GM23338 (cell line): ENCODE results near the gene PGC.

Experiments used
- CREB1 ChIP-seq: fragments of 250-450 bp; sonication (Bioruptor Pico); IDR thresholded peaks from 2 replicates; pipeline ENCODE4 v1.5.0; 2020; ENCODE audit warnings: low read depth, mild to moderate bottlenecking, moderate library complexity
- EZH2 ChIP-seq: fragments of 200-600 bp; sonication (generic); IDR thresholded peaks from one replicate; pipeline ENCODE4 v1.8.0; 2017; ENCODE audit warnings: antibody characterized with exemption, mild to moderate bottlenecking, low read depth; ENCODE audit not compliant: unreplicated experiment
- EZH2phosphoT487 ChIP-seq: fragments of 200-600 bp; sonication (generic); IDR thresholded peaks from one replicate; pipeline ENCODE4 v1.8.1; 2018; ENCODE audit warnings: antibody characterized with exemption; ENCODE audit not compliant: unreplicated experiment
- JUNB ChIP-seq: IDR thresholded peaks from one replicate; pipeline ENCODE4 v1.6.1; 2016; ENCODE audit warnings: antibody characterized with exemption; ENCODE audit not compliant: unreplicated experiment
- NANOG ChIP-seq: IDR thresholded peaks from 2 replicates; pipeline ENCODE4 v1.6.1; 2016; ENCODE audit warnings: antibody characterized with exemption, borderline replicate concordance
- POLR2AphosphoS5 ChIP-seq: IDR thresholded peaks from 2 replicates; pipeline ENCODE4 v1.6.1; 2016; ENCODE audit warnings: antibody characterized with exemption, low read depth
- STAT1 ChIP-seq: IDR thresholded peaks from one replicate; pipeline ENCODE4 v1.6.1; 2016; ENCODE audit warnings: antibody characterized with exemption; ENCODE audit not compliant: unreplicated experiment
- ZNF331 ChIP-seq: fragments of 250-450 bp; sonication (Bioruptor Pico); IDR thresholded peaks from 2 replicates; pipeline ENCODE4 v1.5.0; 2020; ENCODE audit warnings: low read depth, mild to moderate bottlenecking, moderate library complexity
- TF ChIP-seq, protein P1 (sequence below), 2 experiments: fragments of 200-600 bp in 1 of 2; sonication (generic) in 1 of 2; conservative IDR thresholded peaks; 2 replicates each; pipeline versions ENCODE4 v1.5.1 to v1.6.1; 2016 to 2017; ENCODE audit warnings: antibody characterized with exemption in 2 of 2, low read depth in 2 of 2, mild to moderate bottlenecking in 2 of 2, moderate library complexity in 1 of 2
- TF ChIP-seq, protein P2 (sequence below): IDR thresholded peaks from 2 replicates; pipeline ENCODE4 v1.6.1; 2016; ENCODE audit warnings: antibody characterized with exemption
- TF ChIP-seq, protein P3 (sequence below): IDR thresholded peaks from one replicate; pipeline ENCODE4 v1.6.1; 2018; ENCODE audit warnings: antibody characterized with exemption; ENCODE audit not compliant: unreplicated experiment
- TF ChIP-seq, protein P4 (sequence below): fragments of 250-450 bp; sonication (Bioruptor Pico); IDR thresholded peaks from 2 replicates; pipeline ENCODE4 v1.5.0; 2020; ENCODE audit warnings: mild to moderate bottlenecking, moderate library complexity

DNA sequence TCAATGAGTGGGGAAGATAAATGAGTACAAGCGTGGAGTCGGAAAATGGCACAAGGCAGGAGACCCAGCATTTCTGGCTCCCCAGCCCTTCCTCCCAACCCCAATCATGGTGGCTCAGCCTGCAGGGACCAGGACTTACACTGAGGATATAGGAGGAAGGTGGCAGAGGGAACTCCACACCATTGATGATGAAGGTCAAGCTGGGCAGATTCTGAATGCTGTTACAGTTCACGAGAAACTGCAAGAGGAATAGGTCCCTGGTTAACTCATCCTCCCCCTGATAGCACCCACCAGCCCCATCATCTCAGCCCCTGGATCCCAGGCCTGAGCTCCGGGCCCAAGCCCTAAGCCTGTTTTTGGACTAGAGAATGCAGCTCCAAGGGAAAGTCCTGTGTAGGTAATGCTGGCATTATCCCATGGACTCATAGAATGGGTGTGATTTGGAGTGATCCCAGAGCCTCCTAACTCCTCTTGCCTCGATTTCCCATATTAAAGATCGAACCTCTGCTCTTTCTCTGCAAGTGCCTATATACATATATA is 9.5 kb downstream of the PGC start:
- TF ChIP-seq, protein P1, sequence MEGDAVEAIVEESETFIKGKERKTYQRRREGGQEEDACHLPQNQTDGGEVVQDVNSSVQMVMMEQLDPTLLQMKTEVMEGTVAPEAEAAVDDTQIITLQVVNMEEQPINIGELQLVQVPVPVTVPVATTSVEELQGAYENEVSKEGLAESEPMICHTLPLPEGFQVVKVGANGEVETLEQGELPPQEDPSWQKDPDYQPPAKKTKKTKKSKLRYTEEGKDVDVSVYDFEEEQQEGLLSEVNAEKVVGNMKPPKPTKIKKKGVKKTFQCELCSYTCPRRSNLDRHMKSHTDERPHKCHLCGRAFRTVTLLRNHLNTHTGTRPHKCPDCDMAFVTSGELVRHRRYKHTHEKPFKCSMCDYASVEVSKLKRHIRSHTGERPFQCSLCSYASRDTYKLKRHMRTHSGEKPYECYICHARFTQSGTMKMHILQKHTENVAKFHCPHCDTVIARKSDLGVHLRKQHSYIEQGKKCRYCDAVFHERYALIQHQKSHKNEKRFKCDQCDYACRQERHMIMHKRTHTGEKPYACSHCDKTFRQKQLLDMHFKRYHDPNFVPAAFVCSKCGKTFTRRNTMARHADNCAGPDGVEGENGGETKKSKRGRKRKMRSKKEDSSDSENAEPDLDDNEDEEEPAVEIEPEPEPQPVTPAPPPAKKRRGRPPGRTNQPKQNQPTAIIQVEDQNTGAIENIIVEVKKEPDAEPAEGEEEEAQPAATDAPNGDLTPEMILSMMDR (conservative IDR thresholded peaks at IDR 0.05; ENCODE audit: low read depth in 2 of 2): no peak
- TF ChIP-seq POLR2AphosphoS5 (no peak), EZH2 (no peak), EZH2phosphoT487 (no peak), JUNB (no peak), CREB1 (no peak), ZNF331 (CRISPR knock-in tag) (no peak), STAT1 (no peak), NANOG (no peak)
- TF ChIP-seq, protein P2, sequence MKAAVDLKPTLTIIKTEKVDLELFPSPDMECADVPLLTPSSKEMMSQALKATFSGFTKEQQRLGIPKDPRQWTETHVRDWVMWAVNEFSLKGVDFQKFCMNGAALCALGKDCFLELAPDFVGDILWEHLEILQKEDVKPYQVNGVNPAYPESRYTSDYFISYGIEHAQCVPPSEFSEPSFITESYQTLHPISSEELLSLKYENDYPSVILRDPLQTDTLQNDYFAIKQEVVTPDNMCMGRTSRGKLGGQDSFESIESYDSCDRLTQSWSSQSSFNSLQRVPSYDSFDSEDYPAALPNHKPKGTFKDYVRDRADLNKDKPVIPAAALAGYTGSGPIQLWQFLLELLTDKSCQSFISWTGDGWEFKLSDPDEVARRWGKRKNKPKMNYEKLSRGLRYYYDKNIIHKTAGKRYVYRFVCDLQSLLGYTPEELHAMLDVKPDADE: no peak
- TF ChIP-seq, protein P3, sequence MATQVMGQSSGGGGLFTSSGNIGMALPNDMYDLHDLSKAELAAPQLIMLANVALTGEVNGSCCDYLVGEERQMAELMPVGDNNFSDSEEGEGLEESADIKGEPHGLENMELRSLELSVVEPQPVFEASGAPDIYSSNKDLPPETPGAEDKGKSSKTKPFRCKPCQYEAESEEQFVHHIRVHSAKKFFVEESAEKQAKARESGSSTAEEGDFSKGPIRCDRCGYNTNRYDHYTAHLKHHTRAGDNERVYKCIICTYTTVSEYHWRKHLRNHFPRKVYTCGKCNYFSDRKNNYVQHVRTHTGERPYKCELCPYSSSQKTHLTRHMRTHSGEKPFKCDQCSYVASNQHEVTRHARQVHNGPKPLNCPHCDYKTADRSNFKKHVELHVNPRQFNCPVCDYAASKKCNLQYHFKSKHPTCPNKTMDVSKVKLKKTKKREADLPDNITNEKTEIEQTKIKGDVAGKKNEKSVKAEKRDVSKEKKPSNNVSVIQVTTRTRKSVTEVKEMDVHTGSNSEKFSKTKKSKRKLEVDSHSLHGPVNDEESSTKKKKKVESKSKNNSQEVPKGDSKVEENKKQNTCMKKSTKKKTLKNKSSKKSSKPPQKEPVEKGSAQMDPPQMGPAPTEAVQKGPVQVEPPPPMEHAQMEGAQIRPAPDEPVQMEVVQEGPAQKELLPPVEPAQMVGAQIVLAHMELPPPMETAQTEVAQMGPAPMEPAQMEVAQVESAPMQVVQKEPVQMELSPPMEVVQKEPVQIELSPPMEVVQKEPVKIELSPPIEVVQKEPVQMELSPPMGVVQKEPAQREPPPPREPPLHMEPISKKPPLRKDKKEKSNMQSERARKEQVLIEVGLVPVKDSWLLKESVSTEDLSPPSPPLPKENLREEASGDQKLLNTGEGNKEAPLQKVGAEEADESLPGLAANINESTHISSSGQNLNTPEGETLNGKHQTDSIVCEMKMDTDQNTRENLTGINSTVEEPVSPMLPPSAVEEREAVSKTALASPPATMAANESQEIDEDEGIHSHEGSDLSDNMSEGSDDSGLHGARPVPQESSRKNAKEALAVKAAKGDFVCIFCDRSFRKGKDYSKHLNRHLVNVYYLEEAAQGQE: no peak
- TF ChIP-seq, protein P4, sequence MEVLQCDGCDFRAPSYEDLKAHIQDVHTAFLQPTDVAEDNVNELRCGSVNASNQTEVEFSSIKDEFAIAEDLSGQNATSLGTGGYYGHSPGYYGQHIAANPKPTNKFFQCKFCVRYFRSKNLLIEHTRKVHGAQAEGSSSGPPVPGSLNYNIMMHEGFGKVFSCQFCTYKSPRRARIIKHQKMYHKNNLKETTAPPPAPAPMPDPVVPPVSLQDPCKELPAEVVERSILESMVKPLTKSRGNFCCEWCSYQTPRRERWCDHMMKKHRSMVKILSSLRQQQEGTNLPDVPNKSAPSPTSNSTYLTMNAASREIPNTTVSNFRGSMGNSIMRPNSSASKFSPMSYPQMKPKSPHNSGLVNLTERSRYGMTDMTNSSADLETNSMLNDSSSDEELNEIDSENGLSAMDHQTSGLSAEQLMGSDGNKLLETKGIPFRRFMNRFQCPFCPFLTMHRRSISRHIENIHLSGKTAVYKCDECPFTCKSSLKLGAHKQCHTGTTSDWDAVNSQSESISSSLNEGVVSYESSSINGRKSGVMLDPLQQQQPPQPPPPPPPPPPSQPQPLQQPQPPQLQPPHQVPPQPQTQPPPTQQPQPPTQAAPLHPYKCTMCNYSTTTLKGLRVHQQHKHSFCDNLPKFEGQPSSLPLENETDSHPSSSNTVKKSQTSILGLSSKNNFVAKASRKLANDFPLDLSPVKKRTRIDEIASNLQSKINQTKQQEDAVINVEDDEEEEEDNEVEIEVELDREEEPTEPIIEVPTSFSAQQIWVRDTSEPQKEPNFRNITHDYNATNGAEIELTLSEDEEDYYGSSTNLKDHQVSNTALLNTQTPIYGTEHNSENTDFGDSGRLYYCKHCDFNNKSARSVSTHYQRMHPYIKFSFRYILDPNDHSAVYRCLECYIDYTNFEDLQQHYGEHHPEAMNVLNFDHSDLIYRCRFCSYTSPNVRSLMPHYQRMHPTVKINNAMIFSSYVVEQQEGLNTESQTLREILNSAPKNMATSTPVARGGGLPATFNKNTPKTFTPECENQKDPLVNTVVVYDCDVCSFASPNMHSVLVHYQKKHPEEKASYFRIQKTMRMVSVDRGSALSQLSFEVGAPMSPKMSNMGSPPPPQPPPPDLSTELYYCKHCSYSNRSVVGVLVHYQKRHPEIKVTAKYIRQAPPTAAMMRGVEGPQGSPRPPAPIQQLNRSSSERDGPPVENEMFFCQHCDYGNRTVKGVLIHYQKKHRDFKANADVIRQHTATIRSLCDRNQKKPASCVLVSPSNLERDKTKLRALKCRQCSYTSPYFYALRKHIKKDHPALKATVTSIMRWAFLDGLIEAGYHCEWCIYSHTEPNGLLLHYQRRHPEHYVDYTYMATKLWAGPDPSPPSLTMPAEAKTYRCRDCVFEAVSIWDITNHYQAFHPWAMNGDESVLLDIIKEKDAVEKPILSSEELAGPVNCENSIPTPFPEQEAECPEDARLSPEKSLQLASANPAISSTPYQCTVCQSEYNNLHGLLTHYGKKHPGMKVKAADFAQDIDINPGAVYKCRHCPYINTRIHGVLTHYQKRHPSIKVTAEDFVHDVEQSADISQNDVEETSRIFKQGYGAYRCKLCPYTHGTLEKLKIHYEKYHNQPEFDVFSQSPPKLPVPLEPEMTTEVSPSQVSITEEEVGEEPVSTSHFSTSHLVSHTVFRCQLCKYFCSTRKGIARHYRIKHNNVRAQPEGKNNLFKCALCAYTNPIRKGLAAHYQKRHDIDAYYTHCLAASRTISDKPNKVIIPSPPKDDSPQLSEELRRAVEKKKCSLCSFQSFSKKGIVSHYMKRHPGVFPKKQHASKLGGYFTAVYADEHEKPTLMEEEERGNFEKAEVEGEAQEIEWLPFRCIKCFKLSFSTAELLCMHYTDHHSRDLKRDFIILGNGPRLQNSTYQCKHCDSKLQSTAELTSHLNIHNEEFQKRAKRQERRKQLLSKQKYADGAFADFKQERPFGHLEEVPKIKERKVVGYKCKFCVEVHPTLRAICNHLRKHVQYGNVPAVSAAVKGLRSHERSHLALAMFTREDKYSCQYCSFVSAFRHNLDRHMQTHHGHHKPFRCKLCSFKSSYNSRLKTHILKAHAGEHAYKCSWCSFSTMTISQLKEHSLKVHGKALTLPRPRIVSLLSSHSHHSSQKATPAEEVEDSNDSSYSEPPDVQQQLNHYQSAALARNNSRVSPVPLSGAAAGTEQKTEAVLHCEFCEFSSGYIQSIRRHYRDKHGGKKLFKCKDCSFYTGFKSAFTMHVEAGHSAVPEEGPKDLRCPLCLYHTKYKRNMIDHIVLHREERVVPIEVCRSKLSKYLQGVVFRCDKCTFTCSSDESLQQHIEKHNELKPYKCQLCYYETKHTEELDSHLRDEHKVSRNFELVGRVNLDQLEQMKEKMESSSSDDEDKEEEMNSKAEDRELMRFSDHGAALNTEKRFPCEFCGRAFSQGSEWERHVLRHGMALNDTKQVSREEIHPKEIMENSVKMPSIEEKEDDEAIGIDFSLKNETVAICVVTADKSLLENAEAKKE: no peak
